ENCODE results near the gene WDR41.

Gene WDR41

GRCh38 chr5:77444356-77444755, 47.8 kb downstream of the WDR41 start:
- no peak for DNase-seq (ENCODE audit: low read depth)

GRCh38 chr5:77443670-77444069, 48.4 kb downstream of the WDR41 start:
- DNase-seq (ENCODE audit: low read depth), result no peak

GRCh38 chr5:77438071-77438470, 54.0 kb downstream of the WDR41 start:
- DNase-seq (ENCODE audit: low read depth), result no peak

GRCh38 chr5:77437194-77437593, 54.9 kb downstream of the WDR41 start:
- DNase-seq (ENCODE audit: low read depth), result no peak

- DNase-seq (ENCODE audit: low read depth), result no peak
Measured at GRCh38 chr5:77431719-77432118, 60.4 kb downstream of the WDR41 start.

GRCh38 chr5:77431286-77431685, 60.8 kb downstream of the WDR41 start:
- DNase-seq (ENCODE audit: low read depth), result no peak

GRCh38 chr5:77430726-77431125, 61.4 kb downstream of the WDR41 start:
- no peak for DNase-seq (ENCODE audit: low read depth)

GRCh38 chr5:77428526-77428925, 63.6 kb downstream of the WDR41 start:
- no peak for DNase-seq (ENCODE audit: low read depth)

GRCh38 chr5:77427998-77428397, 64.1 kb downstream of the WDR41 start:
- no peak for DNase-seq (ENCODE audit: low read depth)

GRCh38 chr5:77426670-77427069, 65.4 kb downstream of the WDR41 start:
- DNase-seq (ENCODE audit: low read depth), result no peak

- no peak for DNase-seq (ENCODE audit: low read depth)
Measured at GRCh38 chr5:77425998-77426659, 66.0 kb downstream of the WDR41 start.

GRCh38 chr5:77425420-77425819, 66.7 kb downstream of the WDR41 start:
- no peak for DNase-seq (ENCODE audit: low read depth)

- no peak for DNase-seq (ENCODE audit: low read depth)
Measured at GRCh38 chr5:77424921-77425320, 67.2 kb downstream of the WDR41 start.

GRCh38 chr5:77423022-77423750, 68.9 kb downstream of the WDR41 start:
- peak; percentile 87 for DNase-seq (ENCODE audit: low read depth)

GRCh38 chr5:77420940-77421339, 71.2 kb downstream of the WDR41 start:
- no peak for DNase-seq (ENCODE audit: low read depth)

- DNase-seq (ENCODE audit: low read depth), result no peak
Measured at GRCh38 chr5:77419644-77420582, 72.2 kb downstream of the WDR41 start.

- no peak for DNase-seq (ENCODE audit: low read depth)
Measured at GRCh38 chr5:77418601-77419581, 73.2 kb downstream of the WDR41 start.

- no peak for DNase-seq (ENCODE audit: low read depth)
Measured at GRCh38 chr5:77418162-77418561, 74.0 kb downstream of the WDR41 start.

- no peak for DNase-seq (ENCODE audit: low read depth)
Measured at GRCh38 chr5:77413049-77413448, 79.1 kb downstream of the WDR41 start.

- no peak for DNase-seq (ENCODE audit: low read depth)
Measured at GRCh38 chr5:77409870-77410621, 82.1 kb downstream of the WDR41 start.

GRCh38 chr5:77407152-77407551, 85.0 kb downstream of the WDR41 start:
- no peak for DNase-seq (ENCODE audit: low read depth)
